Stimulated activated CD8-positive, alpha-beta memory T cell treated with anti-CD3 and anti-CD28 coated beads, Interleukin-12 subunit alpha, Interleukin-12 subunit beta, amount 100 ng/mL, for 1 hour (primary cell): ENCODE measurements around the gene E2F8.
"Not testable (repeated sequence)": the region's sequence is repeated elsewhere in the genome, so short reads cannot be mapped to it uniquely, and the experiment has no call there.

Experiments used
- DNase-seq: peaks from one replicate; pipeline ENCODE4 v3.0.0-alpha.2; 2020; ENCODE audit warnings: low read depth

Gene E2F8, protein sequence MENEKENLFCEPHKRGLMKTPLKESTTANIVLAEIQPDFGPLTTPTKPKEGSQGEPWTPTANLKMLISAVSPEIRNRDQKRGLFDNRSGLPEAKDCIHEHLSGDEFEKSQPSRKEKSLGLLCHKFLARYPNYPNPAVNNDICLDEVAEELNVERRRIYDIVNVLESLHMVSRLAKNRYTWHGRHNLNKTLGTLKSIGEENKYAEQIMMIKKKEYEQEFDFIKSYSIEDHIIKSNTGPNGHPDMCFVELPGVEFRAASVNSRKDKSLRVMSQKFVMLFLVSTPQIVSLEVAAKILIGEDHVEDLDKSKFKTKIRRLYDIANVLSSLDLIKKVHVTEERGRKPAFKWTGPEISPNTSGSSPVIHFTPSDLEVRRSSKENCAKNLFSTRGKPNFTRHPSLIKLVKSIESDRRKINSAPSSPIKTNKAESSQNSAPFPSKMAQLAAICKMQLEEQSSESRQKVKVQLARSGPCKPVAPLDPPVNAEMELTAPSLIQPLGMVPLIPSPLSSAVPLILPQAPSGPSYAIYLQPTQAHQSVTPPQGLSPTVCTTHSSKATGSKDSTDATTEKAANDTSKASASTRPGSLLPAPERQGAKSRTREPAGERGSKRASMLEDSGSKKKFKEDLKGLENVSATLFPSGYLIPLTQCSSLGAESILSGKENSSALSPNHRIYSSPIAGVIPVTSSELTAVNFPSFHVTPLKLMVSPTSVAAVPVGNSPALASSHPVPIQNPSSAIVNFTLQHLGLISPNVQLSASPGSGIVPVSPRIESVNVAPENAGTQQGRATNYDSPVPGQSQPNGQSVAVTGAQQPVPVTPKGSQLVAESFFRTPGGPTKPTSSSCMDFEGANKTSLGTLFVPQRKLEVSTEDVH

DNA sequence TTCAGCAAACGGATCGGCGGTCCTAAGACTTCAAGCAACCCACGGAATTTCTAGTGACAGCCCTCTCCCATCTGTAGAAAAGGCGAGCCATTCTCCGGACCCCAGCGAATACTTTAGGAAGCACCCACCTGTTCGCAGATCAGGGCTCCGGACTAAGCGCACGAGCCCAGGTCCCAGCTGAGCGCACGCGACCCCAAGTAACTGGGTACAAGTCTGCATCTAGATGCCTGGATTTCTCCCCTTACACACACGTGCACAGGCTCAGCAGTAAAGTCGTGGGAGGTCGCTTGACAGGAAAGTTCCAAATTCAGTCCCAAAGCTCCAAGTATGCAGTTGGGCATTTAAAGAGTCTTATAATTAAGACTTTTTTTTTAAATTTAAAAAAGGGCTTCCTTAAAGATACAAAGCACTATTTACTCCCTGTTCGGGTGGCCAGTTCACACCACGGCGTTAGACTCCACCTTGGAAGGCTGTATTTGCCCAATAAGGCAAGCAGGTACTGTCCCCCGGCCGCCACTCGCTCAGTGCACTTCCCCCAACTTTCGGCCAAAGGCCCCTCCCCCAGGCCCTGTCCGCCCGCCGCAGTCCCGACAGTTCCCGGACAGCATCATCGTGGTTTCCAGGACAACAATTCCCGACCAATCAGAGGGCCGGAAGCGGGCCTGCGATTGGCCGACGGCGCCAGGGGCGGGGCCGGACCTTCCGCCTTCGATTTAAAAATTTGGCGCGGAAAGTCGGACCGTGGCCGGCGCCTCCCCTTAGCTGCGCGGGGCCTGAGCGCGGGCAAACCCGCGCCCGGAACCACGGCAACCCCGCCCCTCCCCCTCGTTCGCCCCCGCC lies at the start of gene E2F8:
E2F8 (minus strand) TSS at position 526 of the 840 bp plus-strand sequence. CDS start 824 bp downstream, outside the sequence.
- DNase-seq: peak; percentile 65

GRCh38 chr11:19290356-19290755 lies 49.6 kb upstream of the E2F8 start:
- DNase-seq: no peak

- no peak for DNase-seq
Observed at GRCh38 chr11:19288256-19288655, 47.5 kb upstream of the E2F8 start.

DNA sequence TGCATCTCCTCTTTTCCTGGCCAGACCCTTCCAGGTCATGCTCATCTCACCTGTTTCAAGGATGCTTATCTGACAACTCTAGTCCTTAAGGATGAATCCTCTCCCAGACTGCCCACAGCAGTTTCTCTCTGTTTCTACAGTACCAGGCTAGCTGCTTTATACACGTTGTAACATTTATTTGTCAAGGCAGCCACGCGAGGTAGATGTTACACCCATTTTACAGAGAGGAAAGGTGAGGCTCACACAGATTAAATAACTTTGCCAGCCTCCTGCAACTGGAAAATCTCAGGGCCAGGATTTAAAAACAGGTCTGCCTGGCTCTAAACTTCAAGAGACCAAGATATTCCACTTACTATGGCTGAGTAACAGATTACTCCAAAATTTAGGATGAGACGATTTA lies 45.7 kb upstream of the E2F8 start:
- DNase-seq: no peak

DNA sequence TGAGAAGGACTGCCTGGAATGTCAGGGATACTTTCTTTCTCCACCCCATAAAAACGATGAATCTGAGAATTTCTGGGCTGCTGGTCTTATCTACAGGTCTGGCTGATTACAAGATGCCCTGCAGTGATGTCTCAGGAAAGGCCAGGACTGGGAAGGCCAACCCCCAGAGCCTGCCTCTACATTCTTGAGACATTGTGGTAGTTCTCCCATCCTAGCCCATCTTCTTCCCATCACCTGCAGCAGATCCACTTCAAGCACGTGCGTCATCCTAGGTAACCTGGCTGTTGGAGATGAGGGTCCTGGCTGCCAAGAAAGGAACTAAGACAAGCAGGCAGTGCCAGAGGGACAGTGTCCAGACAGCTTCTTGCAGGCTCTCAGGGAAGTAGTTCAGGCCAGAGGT lies 44.1 kb upstream of the E2F8 start:
- DNase-seq: no peak

DNA sequence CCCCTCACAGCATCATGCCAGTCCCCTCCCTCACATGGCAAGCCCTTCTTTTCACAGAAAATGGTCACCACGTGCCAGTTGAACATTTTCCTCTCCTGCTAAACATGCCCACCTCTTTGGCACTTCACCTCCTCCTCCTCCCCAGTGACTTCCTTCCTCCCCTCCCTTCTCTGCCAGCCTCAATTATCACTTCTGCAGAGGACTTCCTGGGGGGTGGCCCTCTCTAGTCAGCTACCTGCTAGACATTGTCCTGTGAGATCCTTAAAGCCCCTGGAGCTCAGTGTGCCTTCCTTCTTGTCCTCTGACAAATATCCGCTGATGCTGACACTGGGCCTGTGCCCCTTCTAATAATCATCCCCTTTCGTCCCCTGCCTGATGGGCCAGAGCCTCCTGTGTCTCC lies 43.2 kb upstream of the E2F8 start:
- no peak for DNase-seq

GRCh38 chr11:19281555-19281954 lies 40.8 kb upstream of the E2F8 start:
- no peak for DNase-seq

- DNase-seq: no peak
Observed at GRCh38 chr11:19281041-19281440, 40.3 kb upstream of the E2F8 start.

DNA sequence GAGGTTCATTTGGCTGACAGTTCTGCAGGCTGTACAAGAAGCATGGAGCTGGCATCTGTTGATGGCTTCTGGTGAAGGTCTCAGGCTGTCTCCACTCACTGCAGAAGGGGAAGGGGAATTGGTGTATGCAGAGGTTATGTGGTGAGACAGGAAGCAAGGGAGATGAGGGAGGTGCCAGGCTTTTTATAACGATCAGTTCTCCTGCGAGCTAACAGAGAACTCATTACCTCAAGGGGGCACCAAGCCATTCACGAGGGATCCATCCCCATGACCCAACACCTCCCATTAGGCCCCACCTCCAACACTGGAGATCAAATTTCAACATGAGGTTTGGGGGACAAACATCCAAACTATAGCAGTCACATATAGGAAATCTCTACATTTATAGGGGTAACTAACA lies 38.7 kb upstream of the E2F8 start:
- DNase-seq: no peak

DNA sequence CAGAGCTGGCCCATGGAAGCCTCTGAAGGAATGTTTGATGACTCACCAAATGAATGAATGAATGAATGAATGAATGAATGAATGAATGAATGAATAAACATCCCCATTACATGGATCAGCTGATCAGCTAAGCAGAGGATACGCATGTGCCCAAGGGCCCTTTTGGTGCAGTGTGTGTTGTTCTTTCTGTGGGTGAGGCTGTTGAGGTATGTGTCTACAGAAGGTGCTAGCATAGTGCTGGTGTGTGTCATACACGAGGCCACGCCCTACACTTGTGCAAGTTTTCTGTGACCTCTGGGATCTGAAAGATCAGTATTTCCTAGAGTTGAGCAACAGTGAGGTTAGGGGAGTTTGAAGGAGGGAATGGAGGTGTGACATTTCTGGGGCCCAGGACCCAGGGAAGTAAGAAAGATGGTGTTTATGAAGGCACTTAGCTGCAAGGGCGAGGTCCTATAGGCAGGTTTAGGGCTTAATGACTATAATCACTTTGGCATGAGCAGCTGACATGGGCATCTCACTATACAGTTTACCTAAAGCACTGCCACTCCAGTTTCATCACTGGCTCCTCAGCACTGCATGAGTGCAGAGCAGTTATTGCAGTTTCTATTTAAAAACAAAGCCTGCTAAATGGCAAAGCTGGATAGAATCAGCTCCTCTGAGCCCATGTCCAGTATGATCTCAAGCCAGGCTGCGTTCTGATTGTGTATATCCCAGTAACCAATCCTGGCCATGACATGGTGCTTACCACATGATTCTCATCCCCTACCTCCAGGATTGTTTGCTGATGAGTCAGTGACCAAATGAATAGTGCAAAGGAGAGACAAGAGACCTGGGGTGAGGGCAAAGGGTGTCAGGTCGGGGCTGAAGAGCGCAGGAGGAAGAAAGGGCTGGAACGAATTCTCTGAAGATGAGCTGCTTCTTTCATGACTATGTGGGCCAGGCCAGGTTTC lies 36.4 kb upstream of the E2F8 start:
- DNase-seq: no peak

GRCh38 chr11:19275496-19275895 lies 34.8 kb upstream of the E2F8 start:
- no peak for DNase-seq

DNA sequence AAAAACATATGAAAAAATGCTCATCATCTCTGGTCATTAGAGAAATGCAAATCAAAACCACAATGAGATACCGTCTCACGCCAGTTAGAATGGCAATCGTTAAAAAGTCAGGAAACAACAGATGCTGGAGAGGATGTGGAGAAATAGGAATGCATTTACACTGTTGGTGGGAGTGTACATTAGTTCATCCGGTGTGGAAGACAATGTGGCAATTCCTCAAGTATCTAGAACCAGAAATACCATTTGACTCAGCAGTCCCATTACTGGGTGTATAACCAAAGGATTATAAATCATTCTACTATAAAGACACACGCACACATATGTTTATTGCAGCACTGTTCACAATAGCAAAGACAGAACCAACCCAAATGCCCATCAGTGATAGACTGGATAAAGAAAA lies 32.5 kb upstream of the E2F8 start:
- DNase-seq: not testable (repeated sequence)

DNA sequence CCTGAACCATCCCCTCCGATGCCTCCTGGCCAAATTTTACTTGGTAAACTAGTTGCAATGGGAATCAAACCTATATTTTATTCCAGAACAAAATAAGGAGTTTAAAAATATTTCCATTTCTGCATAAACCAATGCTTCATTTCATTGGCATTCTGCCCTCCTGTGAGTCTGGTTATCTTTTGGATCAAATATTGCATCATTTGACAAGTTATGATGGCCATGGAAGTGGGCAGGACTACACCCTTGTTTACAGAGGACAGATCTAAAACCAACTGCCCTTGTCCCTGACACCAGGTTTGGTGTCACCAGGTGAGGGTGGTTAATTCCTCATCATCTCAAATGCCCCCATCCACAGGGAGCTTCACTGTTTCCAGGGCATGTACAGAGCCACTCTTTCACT lies 28.2 kb upstream of the E2F8 start:
- DNase-seq: no peak

DNA sequence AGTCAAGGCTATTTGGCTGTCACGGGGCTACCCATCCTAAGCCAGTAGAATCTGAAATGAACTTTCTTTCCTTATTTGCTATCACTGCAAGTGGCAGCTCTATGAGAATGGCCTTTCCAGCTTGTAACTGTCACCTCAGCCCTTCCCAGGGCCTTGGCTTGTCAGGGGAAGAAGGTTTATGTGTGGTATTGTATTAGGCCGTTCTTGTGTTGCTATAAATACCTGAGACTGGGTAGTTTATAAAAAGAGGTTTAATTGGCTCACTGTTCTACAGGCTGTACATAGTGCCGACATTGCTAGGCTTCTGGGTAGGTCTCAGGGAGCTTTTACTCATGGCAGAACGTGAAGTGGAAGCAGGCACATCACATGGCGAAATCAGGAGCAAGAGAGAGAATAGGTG lies 26.8 kb upstream of the E2F8 start:
- DNase-seq: no peak

DNA sequence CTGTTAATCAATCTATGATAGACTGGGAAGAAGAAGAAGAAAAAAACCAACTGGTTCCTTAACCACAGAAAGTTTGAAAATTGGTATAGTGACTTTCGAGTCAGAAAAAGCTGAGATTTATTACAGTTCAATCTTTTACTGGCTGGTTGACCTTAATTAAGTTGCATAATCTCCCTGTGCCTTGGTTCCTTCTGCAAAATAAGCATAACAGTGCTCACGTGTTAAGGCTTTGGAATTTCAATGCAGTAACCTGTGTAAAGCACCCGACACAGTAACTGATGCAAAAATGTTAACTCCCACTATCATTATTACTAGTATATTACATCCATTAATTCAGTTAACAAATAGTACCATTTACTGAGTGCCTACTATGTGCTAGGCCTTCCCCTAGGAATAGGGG lies 22.6 kb upstream of the E2F8 start:
- no peak for DNase-seq

DNA sequence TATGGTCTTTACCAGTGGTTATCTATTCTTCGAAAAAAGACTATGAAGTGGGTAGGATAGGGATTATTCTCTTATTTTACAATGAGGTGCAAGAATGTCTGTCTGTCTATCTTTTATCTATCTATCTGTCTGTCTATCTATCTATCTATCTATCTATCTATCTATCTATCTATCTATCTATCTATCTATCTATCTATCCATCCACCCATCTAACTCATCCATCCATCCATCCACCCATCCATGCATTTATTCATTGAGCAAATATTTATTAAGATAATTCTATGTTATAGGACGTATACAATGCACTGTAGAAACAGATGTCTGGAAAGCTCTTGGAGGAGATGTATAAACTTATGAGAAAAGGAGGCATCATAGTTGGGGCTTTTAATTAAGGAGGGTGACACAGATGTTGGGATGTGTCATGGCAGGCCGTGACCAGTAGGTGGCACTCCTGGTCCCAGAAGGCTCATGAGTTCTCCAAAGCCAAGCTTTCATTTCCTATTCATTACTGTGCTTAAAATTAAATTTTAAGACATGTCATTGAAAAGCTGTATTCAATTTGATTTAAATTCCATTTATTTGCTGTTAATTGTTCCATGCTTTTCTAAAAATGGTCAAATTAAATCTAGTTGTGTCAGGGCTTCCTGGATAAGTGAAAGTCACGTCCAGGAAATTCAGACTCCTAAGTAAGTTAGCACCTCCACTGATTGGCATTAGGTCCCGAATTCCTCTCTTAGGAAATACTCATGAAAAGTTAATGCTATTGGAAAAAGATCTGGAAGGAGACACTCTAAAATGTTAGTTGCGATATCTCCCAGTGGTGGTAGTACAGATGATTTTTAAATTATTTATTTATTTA lies 19.0 kb upstream of the E2F8 start:
- DNase-seq: peak; percentile 41

- no peak for DNase-seq
Observed at GRCh38 chr11:19258641-19259230, 18.0 kb upstream of the E2F8 start.

DNA sequence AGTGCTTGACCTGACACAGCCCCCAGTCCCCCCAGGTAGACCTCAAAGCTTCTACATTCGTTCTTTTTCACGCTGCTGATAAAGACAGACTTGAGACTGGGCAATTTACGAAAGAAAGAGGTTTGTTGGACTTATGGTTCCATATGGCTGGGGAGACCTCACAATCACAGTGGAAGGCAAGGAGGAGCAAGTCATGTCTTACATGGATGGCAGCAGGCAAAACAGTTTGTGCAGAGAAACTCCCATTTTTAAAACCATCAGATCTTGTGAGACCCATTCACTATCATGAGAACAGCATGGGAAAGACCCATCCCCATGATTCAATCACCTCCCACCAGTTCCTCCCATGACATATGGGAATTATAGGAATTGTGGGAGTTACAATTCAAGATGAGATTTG lies 13.7 kb upstream of the E2F8 start:
- not testable (repeated sequence) for DNase-seq

GRCh38 chr11:19253817-19254216 lies 13.1 kb upstream of the E2F8 start:
- no peak for DNase-seq
